ENCODE results near the gene TOP3B.
"Not testable (repeated sequence)": the region's sequence is repeated elsewhere in the genome, so short reads cannot be mapped to it uniquely, and the experiment has no call there.

Gene TOP3B

GRCh38 chr22:21944871-21945270, 37.7 kb downstream of the TOP3B start:
- DNase-seq (ENCODE audit: low read depth in 2 of 2) = no peak

- DNase-seq (ENCODE audit: low read depth in 2 of 2) = no peak
These were observed 38.8 kb downstream of the TOP3B start for GRCh38 chr22:21943571-21944448.

- DNase-seq (ENCODE audit: low read depth in 2 of 2) = peak; percentile 66 to 67
These were observed 39.9 kb downstream of the TOP3B start for GRCh38 chr22:21942407-21943343.

GRCh38 chr22:21941921-21942320, 40.7 kb downstream of the TOP3B start:
- DNase-seq (ENCODE audit: low read depth in 2 of 2) = no peak

- DNase-seq (ENCODE audit: low read depth in 2 of 2) = no peak
These were observed 42.1 kb downstream of the TOP3B start for GRCh38 chr22:21940521-21940920.

GRCh38 chr22:21939935-21940334, 42.7 kb downstream of the TOP3B start:
- DNase-seq (ENCODE audit: low read depth in 2 of 2) = not testable (repeated sequence)

- no peak for DNase-seq (ENCODE audit: low read depth in 2 of 2)
These were observed 43.1 kb downstream of the TOP3B start for GRCh38 chr22:21939461-21939913.

- DNase-seq (ENCODE audit: low read depth in 2 of 2) = no peak
These were observed 43.7 kb downstream of the TOP3B start for GRCh38 chr22:21938906-21939305.

GRCh38 chr22:21938071-21938822, 44.3 kb downstream of the TOP3B start:
- DNase-seq (ENCODE audit: low read depth in 2 of 2) = peak; percentile 65 to 72

- peak; percentile 70 to 74 for DNase-seq (ENCODE audit: low read depth in 2 of 2)
These were observed 44.8 kb downstream of the TOP3B start for GRCh38 chr22:21937821-21938070.

- no peak for DNase-seq (ENCODE audit: low read depth in 2 of 2)
These were observed 45.4 kb downstream of the TOP3B start for GRCh38 chr22:21937041-21937820.

- no peak for DNase-seq (ENCODE audit: low read depth in 2 of 2)
These were observed 46.3 kb downstream of the TOP3B start for GRCh38 chr22:21936151-21936775.

- DNase-seq (ENCODE audit: low read depth in 2 of 2) = no peak
These were observed 48.7 kb downstream of the TOP3B start for GRCh38 chr22:21933910-21934309.

GRCh38 chr22:21933413-21933812, 49.2 kb downstream of the TOP3B start:
- no peak for DNase-seq (ENCODE audit: low read depth in 2 of 2)

GRCh38 chr22:21932347-21932746, 50.2 kb downstream of the TOP3B start:
- DNase-seq (ENCODE audit: low read depth in 2 of 2) = no peak

- DNase-seq (ENCODE audit: low read depth in 2 of 2) = no peak
These were observed 51.5 kb downstream of the TOP3B start for GRCh38 chr22:21931056-21931455.

- DNase-seq (ENCODE audit: low read depth in 2 of 2) = no peak
These were observed 53.3 kb downstream of the TOP3B start for GRCh38 chr22:21929253-21929652.

GRCh38 chr22:21928048-21928447, 54.5 kb downstream of the TOP3B start:
- no peak for DNase-seq (ENCODE audit: low read depth in 2 of 2)

GRCh38 chr22:21927174-21927823, 55.3 kb downstream of the TOP3B start:
- DNase-seq (ENCODE audit: low read depth in 2 of 2) = no peak

- DNase-seq (ENCODE audit: low read depth in 2 of 2) = no peak
These were observed 55.9 kb downstream of the TOP3B start for GRCh38 chr22:21926728-21927127.

Data from fibroblast of skin of left quadriceps (primary cell).